BJ (cell line): ENCODE measurements around the gene RCBTB1. TPM values are rescaled to one million over a fixed set of nuclear protein-coding genes. Genes with fewer than 3 reads are reported as not detected.

ENCODE experiments used
- CTCF ChIA-PET: fragments of 350-600 bp; formaldehyde crosslinking; extraction: SDS; loops from one replicate; lab custom pipeline; 2021; ENCODE audit warnings: antibody characterized with exemption, inconsistent platforms; lab: Yijun Ruan, JAX
- POLR2A ChIA-PET: fragments of 300-600 bp; sonication (Branson Sonifier 250); formaldehyde crosslinking; extraction: SDS; loops from one replicate; lab custom pipeline; 2021; ENCODE audit warnings: antibody characterized with exemption; lab: Charles Lee
- DNase-seq: peaks from one replicate; pipeline ENCODE4 v3.0.0-alpha.2; 2011; ENCODE audit warnings: low read depth
- H3K27me3 ChIP-seq: 2 replicates; pipeline ENCODE4 v1.6.0; 2011; ENCODE audit warnings: low read length; ENCODE audit not compliant: control insufficient read depth, insufficient read depth
- H3K36me3 ChIP-seq: 2 replicates; pipeline ENCODE4 v1.5.1; 2011; ENCODE audit warnings: low read length; ENCODE audit not compliant: control insufficient read depth, insufficient read depth
- H3K4me3 ChIP-seq: 2 replicates; pipeline ENCODE4 v1.5.1; 2011; ENCODE audit warnings: low read depth, mild to moderate bottlenecking, control low read depth, low read length
- polyA plus RNA-seq: library from polyadenylated mRNA; depleted of rRNA; stranded (reverse); fragments of >200 nt; gene quantifications from 2 replicates; pipeline ENCODE4 v1.2.3, GENCODE V29; 2011
- TF ChIP-seq, protein P1 (sequence below): IDR thresholded peaks from 2 replicates; pipeline ENCODE4 v1.5.1; 2011; ENCODE audit warnings: low read depth, mild to moderate bottlenecking, control low read depth, inconsistent platforms, low read length, moderate library complexity; ENCODE audit not compliant: insufficient read depth

Gene RCBTB1
- polyA plus RNA-seq, 1 experiment, result 8.0 TPM

DNA sequence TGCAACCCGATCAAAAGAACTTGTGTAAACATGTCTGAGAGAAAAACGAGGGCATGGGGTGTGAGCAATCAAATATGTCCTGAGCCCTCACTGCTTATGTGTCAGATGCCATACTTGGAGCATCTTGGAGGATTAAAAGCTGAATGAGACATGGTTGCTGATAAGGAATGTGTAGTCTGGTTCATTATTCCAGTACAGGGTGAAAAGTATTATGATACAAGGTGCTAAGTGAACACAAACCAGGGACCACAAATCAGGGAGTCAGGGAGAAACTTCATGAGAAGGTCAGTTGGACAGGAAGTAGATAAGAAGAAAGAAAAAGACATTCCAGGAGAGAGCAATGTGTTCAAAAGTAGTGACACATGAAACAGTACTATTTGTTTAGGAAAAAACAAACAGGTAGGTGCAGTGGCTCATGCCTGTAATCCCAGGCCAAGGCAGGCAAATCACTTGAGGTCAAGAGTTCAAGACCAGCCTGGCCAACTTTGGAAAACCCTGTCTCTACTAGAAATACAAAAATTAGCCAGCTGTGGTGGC, 2.0 kb upstream of the RCBTB1 start:
- CTCF ChIA-PET, result interaction anchor here (1.3 to 1.6 kb wide), 2 partner anchors 10 to 15 kb away, joined by 3 to 4 read pairs; no protein-coding TSS in a partner anchor
- POLR2A ChIA-PET, result no interaction called here

DNA sequence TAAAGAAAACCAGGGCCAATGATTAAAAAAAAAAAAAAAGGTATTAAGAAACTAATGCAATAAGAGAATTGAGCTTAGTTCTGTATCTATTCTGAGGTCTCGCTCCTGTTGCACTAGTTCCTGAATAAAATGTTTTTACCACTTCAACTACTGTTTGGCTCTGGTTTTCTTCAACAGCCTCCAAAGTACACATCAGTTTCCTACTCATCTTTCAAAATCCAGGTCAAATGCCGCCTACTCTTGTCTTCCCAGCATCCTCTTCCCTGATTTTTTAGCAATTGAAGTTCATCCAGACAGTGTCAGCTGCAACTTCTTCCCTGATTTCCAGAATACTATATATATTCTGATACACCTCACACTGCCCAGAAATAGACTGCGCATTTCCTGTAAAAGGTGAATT, 1.4 kb upstream of the RCBTB1 start:
- ChIA-PET CTCF (interaction anchor here (0.6 to 1.3 kb wide), 2 partner anchors 10 to 159 kb away, joined by 3 to 4 read pairs; no protein-coding TSS in a partner anchor), POLR2A (no interaction called here)
- Histone ChIP-seq H3K4me3 (no peak overlapping the region), H3K27me3 (no peaks in the 10 kb centered on the region), H3K36me3 (no peaks in the 10 kb centered on the region)
- no peak for DNase-seq
- TF ChIP-seq, protein P1, sequence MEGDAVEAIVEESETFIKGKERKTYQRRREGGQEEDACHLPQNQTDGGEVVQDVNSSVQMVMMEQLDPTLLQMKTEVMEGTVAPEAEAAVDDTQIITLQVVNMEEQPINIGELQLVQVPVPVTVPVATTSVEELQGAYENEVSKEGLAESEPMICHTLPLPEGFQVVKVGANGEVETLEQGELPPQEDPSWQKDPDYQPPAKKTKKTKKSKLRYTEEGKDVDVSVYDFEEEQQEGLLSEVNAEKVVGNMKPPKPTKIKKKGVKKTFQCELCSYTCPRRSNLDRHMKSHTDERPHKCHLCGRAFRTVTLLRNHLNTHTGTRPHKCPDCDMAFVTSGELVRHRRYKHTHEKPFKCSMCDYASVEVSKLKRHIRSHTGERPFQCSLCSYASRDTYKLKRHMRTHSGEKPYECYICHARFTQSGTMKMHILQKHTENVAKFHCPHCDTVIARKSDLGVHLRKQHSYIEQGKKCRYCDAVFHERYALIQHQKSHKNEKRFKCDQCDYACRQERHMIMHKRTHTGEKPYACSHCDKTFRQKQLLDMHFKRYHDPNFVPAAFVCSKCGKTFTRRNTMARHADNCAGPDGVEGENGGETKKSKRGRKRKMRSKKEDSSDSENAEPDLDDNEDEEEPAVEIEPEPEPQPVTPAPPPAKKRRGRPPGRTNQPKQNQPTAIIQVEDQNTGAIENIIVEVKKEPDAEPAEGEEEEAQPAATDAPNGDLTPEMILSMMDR, result no peak

More for the DNA sequence above, 2.0 kb upstream of the RCBTB1 start:
- no peaks in the 10 kb centered on the region for H3K27me3 ChIP-seq
- DNase-seq, result no peak
- H3K4me3 ChIP-seq, result no peak overlapping the region
- no peaks in the 10 kb centered on the region for H3K36me3 ChIP-seq
- TF ChIP-seq, protein P1, result no peak

DNA sequence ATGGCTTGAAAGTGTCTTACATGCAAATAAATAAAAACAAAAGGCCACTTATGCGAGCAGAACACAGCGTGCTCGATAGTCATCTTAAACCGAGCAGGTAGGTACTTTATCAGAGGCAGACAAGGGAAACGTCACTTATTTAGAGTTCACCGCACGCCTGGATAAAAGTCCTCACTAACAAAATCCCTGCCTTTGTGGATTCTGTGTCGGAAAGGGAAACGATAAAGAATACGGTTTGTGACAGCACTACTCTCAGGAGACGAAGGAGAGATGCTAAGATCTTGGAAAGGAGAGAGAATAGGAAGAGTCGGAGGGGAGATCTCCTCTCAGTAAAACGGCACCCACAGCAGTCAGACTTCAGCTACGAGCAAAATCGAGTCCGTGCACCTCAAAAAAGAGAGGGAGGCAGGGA, 581 bp downstream of the RCBTB1 start:
- DNase-seq, result no peak

DNA sequence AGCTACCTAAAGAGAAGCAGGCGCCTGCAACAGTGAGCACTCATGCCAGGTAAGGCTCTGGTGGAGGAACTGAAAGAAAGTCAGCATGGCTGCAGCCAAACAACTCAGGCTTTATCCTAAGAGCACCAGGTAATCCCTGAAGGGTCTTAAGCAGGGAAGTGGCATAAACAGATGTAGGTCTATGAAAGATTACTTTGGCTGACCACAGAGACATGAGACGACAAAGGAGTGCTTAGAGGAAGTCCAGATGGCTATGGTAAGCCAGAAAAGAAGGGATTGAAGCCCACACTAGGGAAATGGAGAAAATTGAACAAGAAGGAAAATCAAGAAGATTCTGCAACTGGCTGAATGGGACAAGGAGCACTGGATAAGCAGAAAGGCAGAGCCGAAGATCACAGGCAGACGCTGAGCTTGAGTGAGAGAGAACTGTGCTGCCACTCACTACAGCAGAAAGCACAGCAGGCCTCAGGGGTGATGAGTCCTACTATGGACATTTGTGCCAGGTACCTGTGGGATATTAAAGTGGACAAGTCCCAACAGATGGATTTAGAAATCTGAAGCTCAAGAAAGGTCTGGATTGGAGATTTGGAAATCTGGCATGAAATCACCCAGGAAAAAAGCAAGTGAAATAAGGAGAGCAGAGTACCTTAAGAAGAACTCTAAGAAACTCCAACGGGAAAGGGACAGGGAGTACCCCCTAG, 4.2 kb downstream of the RCBTB1 start:
- POLR2A ChIA-PET, result no interaction called here
- TF ChIP-seq, protein P1, result no peak
- CTCF ChIA-PET, result interaction anchor here (1.3 kb wide), 1 partner anchor 53 kb away, joined by 3 read pairs; no protein-coding TSS in a partner anchor
- no peaks in the 10 kb centered on the region; the same call in 1 of the 2 replicates for H3K36me3 ChIP-seq
- no peaks in the 10 kb centered on the region for H3K27me3 ChIP-seq
- H3K4me3 ChIP-seq, result no peak overlapping the region
- no peak for DNase-seq

More for the DNA sequence above, 581 bp downstream of the RCBTB1 start:
- Histone ChIP-seq H3K27me3 (no peaks in the 10 kb centered on the region), H3K4me3 (peak overlapping the region; percentile 86), H3K36me3 (no peaks in the 10 kb centered on the region)
- TF ChIP-seq, protein P1, result no peak
- ChIA-PET POLR2A (no interaction called here), CTCF (no interaction called here)

DNA sequence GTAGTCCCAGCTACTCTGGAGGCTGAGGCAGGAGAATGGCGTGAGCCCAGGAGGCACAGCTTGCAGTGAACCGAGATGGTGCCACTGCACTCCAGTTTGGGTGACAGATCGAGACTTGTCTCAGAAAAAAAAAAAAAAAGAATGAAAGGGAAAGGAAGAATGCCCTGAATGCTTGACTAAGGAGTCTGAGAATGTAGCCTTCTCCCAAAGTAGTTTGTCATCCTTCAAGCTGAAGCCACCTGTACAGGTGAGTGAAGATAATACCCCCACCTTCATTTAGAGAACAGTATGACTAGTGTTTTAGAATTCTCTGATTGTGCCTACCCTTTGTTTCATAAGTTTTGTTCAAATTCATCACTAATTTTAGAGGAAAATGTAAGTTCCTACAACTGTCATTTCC, 5.9 kb downstream of the RCBTB1 start:
- Histone ChIP-seq H3K4me3 (no peak overlapping the region), H3K36me3 (no peaks in the 10 kb centered on the region; the same call in 1 of the 2 replicates), H3K27me3 (no peaks in the 10 kb centered on the region)
- TF ChIP-seq, protein P1, result no peak
- ChIA-PET CTCF (interaction anchor here (1.3 kb wide), 1 partner anchor 20 kb away, joined by 3 read pairs; no protein-coding TSS in a partner anchor), POLR2A (no interaction called here)
- DNase-seq, result no peak
